Measurements from ENCODE around the gene PNMA6A. TPM values are rescaled to one million over a fixed set of nuclear protein-coding genes. Genes with fewer than 3 reads are reported as not detected.
"Not testable (repeated sequence)": the region's sequence is repeated elsewhere in the genome, so short reads cannot be mapped to it uniquely, and the experiment has no call there.

PNMA6A gene
- total RNA-seq, 1 experiment from 2014 or later = 7.4 TPM

DNA sequence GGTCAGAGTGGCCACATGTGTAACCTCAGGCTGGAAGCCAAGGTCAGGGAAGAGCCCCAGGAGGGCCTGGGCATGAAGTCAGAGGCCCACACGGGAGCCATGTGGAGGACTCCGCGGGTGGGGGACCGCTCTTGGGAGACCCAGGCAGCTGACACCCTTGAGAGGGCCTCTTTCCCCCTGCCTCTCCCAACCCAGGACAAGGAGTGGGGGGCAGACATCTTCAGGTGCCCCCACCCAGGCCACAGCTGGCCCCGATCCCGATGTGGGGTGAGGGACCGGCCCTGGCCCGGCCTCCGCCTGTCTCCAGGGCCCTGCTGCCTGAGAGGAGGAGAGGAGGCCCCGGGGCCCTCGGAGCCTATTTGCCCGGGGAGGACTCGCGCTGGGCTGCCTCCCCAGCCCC is 3.1 kb downstream of the PNMA6A start:
- POLR2A ChIA-PET = no interaction called here
- BruUV-seq (replicated peaks) = no TSS peak
- TF ChIP-seq SIN3A (IDR thresholded peaks at IDR 0.05; ENCODE audit: borderline replicate concordance, insufficient read depth, low read depth, low read length) (no peak), POLR2AphosphoS5 (IDR thresholded peaks at IDR 0.05; ENCODE audit: low read depth, low read length) (no peak), TCF7L2 (IDR thresholded peaks at IDR 0.05; ENCODE audit: low read depth, low read length) (no peak)
- TF ChIP-seq, protein P1, sequence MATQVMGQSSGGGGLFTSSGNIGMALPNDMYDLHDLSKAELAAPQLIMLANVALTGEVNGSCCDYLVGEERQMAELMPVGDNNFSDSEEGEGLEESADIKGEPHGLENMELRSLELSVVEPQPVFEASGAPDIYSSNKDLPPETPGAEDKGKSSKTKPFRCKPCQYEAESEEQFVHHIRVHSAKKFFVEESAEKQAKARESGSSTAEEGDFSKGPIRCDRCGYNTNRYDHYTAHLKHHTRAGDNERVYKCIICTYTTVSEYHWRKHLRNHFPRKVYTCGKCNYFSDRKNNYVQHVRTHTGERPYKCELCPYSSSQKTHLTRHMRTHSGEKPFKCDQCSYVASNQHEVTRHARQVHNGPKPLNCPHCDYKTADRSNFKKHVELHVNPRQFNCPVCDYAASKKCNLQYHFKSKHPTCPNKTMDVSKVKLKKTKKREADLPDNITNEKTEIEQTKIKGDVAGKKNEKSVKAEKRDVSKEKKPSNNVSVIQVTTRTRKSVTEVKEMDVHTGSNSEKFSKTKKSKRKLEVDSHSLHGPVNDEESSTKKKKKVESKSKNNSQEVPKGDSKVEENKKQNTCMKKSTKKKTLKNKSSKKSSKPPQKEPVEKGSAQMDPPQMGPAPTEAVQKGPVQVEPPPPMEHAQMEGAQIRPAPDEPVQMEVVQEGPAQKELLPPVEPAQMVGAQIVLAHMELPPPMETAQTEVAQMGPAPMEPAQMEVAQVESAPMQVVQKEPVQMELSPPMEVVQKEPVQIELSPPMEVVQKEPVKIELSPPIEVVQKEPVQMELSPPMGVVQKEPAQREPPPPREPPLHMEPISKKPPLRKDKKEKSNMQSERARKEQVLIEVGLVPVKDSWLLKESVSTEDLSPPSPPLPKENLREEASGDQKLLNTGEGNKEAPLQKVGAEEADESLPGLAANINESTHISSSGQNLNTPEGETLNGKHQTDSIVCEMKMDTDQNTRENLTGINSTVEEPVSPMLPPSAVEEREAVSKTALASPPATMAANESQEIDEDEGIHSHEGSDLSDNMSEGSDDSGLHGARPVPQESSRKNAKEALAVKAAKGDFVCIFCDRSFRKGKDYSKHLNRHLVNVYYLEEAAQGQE (IDR thresholded peaks at IDR 0.05; ENCODE audit: insufficient read depth in 1 of 2, low read depth in 2 of 2, low read length in 1 of 2) = no peak
- TF ChIP-seq, protein P2, sequence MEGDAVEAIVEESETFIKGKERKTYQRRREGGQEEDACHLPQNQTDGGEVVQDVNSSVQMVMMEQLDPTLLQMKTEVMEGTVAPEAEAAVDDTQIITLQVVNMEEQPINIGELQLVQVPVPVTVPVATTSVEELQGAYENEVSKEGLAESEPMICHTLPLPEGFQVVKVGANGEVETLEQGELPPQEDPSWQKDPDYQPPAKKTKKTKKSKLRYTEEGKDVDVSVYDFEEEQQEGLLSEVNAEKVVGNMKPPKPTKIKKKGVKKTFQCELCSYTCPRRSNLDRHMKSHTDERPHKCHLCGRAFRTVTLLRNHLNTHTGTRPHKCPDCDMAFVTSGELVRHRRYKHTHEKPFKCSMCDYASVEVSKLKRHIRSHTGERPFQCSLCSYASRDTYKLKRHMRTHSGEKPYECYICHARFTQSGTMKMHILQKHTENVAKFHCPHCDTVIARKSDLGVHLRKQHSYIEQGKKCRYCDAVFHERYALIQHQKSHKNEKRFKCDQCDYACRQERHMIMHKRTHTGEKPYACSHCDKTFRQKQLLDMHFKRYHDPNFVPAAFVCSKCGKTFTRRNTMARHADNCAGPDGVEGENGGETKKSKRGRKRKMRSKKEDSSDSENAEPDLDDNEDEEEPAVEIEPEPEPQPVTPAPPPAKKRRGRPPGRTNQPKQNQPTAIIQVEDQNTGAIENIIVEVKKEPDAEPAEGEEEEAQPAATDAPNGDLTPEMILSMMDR (IDR thresholded peaks at IDR 0.05) = no peak

DNA sequence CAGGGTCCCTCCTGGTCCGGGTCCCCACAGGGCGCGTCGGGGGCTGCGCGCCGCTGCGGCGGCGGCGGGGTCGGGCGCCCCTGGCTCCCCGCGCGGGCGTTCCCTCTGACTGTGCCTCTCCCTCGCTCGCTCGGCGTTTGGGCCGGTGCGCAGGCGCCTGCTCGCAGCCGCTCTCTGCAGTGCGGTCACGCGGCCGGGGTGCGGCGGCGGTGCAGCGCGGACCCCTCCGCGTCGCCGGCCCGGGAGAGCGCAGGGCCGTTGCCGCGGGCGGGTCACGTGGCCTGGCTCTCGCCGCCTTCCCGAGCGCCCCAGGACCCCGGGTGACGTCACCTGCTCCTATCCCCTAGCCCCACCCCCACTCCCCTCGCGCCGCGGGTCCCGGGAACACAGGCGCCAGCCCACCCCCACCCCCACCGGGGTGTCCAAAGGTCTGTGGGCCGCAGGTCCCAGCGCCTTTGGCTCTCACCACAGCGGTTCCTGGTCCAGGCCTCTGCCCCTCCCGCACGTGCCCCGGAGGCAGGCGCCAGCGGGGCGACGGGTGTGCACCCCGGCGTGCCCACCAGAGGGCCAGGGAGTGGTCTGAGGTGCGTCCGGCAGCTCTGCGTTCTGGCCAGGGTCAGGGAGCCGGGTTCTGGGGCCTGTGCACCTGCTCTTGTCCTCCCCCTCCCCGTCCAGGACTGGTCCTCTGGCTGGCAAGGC is 5.3 kb downstream of the PNMA6A start:
- H3K27ac ChIP-seq (ENCODE audit: low read length); BruUV-seq (replicated peaks); H3K9me3 ChIP-seq (ENCODE audit: control insufficient read depth, insufficient read depth, low read depth, low read length); H3K27me3 ChIP-seq (ENCODE audit: control insufficient read depth, insufficient read depth, low read length); H3K36me3 ChIP-seq (ENCODE audit: control insufficient read depth, insufficient read depth, low read length); DNase-seq (ENCODE audit: low read depth, low spot score); H3K4me3 ChIP-seq (ENCODE audit: low read depth in 2 of 2, low read length in 2 of 2); in situ Hi-C loops (cut with HindIII; ENCODE audit: low pct_unique_long_range_greater_than_20kb, low sequenced_read_pairs); H3K4me1 ChIP-seq (ENCODE audit: control insufficient read depth, insufficient read depth, low read length); intact Hi-C loops (cut with micrococcal nuclease; ENCODE audit: unreplicated experiment); CTCF ChIA-PET; POLR2A ChIA-PET: not testable (repeated sequence)
- ATAC-seq = peak; percentile 82

More for the DNA sequence above, 3.1 kb downstream of the PNMA6A start:
- CTCF ChIA-PET = no interaction called here
- Histone ChIP-seq H3K27me3 (ENCODE audit: control insufficient read depth, insufficient read depth, low read length) (no peaks in the 10 kb centered on the region), H3K27ac (ENCODE audit: low read length) (no peak overlapping the region), H3K4me3 (ENCODE audit: low read depth in 2 of 2, low read length in 2 of 2) (no peak overlapping the region), H3K36me3 (ENCODE audit: control insufficient read depth, insufficient read depth, low read length) (no peaks in the 10 kb centered on the region), H3K9me3 (ENCODE audit: control insufficient read depth, insufficient read depth, low read depth, low read length) (no peaks in the 10 kb centered on the region), H3K4me1 (ENCODE audit: control insufficient read depth, insufficient read depth, low read length) (no peaks in the 10 kb centered on the region)
- no peak for DNase-seq (ENCODE audit: low read depth, low spot score)
- in situ Hi-C loops (cut with HindIII; ENCODE audit: low pct_unique_long_range_greater_than_20kb, low sequenced_read_pairs) = no loop called here
- intact Hi-C loops (cut with micrococcal nuclease; ENCODE audit: unreplicated experiment) = no loop called here
- no peak for ATAC-seq

DNA sequence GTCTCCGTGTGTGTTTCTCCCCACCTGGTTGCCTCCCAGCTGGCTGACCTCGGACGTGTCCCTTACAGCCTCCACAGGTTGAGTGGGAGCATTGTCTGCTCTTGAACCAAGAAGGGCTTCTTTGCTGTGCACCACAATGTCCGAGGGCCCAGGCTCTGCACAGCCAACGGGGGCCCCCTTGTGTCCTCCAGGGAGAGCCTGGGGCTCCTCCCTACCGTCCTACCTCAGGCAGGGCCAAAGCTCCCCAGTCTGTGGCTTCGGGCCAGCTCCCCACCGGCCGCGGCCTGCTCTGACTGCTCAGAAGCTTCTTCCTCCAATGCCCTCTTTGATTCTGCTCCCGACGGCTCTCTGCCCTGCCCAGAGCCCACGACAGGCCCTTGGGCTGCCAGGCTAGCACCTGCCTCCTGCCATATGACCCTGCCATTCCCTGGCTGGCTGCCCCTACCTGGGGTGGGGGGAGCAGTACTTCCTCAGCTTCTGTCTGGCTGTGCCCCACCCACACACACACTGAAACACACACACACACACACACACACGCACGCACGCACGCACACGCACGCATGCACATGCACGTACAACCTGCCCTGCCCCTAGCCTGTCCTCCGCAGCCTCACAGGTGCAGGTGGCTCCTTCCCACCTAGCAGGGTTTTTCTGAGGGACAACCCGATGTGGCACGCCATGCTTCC is 11.1 kb downstream of the PNMA6A start:
- POLR2A ChIA-PET; H3K9me3 ChIP-seq (ENCODE audit: control insufficient read depth, insufficient read depth, low read depth, low read length); H3K36me3 ChIP-seq (ENCODE audit: control insufficient read depth, insufficient read depth, low read length); CTCF ChIA-PET; H3K27ac ChIP-seq (ENCODE audit: low read length); DNase-seq (ENCODE audit: low read depth, low spot score); in situ Hi-C loops (cut with HindIII; ENCODE audit: low pct_unique_long_range_greater_than_20kb, low sequenced_read_pairs); intact Hi-C loops (cut with micrococcal nuclease; ENCODE audit: unreplicated experiment); BruUV-seq (replicated peaks); H3K4me1 ChIP-seq (ENCODE audit: control insufficient read depth, insufficient read depth, low read length); H3K4me3 ChIP-seq (ENCODE audit: low read depth in 2 of 2, low read length in 2 of 2); ATAC-seq: not testable (repeated sequence)
- H3K27me3 ChIP-seq (ENCODE audit: control insufficient read depth, insufficient read depth, low read length) = peaks cover 12% of the 10 kb centered on the region
